Activated effector memory CD4-positive, alpha-beta T cell treated with Interleukin-2 at 50 U/mL for 16 hours (primary cell): Measurements from ENCODE around the gene LMBRD2.
"Not testable (repeated sequence)": the region's sequence is repeated elsewhere in the genome, so short reads cannot be mapped to it uniquely, and the experiment has no call there.

Experiments
- DNase-seq: peaks from one replicate; pipeline ENCODE4 v3.0.0-alpha.2; 2020

Gene LMBRD2

DNA sequence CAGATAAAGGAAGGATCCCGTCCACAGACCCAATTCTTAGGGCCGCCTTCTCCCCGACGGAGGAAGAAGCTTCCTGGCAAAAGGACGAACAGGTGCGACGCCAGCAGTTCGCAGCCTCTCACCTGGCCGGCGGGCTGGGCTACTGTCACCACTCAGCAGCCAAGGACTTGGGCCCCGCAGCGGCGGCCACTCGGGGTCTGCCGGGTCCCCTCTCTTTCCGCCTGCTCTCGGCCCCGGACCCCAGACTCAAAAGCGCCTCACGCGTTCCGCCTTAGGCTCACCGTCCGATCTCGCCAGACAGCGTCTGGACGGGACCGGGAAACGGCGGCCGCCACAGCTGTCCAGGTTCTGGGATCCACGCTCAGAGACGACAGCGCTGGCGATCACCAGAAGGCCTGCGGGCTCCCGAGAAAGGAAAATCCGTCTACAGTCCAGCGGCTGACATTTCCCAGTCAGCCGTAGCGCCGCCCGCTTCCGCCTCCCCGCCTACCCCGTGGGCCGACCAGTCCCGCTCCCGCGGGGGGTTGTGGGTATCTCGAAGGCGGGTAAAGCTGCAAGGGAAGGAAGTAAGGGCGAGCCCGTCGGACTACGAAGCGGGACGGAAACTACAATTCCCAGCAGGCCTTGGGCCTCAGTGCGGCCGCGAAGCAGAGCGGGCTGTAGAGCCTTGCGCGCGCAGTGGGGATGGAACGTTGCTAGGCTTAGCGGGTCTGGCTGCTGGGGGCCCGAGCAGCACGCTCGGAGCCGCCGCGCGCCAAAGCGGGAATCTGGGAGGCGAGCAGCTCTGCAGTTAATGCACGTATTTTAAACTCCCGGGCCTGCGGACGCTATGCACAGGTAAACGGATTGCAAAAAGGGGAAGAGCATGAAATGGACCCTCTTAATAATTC is at the start of gene LMBRD2, which contains the start of gene SKP2:
Gene LMBRD2 (minus strand): TSS at position 454 of the 890 bp plus-strand sequence. CDS start 8,538 bp downstream, outside the sequence.
Gene SKP2 (plus strand): TSS at position 678 of the 890 bp plus-strand sequence. CDS start 152 bp downstream, at position 830.
- peak; percentile 96 for DNase-seq

GRCh38 chr5:36200513-36200912 is 48.8 kb upstream of the LMBRD2 start:
- no peak for DNase-seq

GRCh38 chr5:36199620-36200019 is 47.9 kb upstream of the LMBRD2 start:
- DNase-seq, result no peak

- not testable (repeated sequence) for DNase-seq
Observed at GRCh38 chr5:36198783-36199182, 47.1 kb upstream of the LMBRD2 start.

DNA sequence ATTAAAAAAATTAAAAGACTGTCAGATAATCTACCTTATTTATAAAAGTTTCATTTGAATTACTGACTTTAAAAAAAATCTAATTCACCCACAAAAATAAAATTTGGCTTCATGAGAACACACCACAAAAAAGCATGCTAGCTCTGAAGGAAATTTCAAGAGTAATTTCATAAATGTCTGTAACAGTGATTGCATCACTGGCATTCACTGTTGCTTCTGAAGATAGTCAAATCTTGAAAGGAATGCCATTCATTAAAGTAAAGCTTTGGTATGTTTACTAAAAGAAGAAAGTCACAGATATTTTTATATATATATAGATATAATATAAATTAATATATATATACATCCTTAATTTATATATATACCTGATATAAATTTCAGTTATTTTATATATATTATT is 46.6 kb upstream of the LMBRD2 start:
- DNase-seq, result no peak

DNA sequence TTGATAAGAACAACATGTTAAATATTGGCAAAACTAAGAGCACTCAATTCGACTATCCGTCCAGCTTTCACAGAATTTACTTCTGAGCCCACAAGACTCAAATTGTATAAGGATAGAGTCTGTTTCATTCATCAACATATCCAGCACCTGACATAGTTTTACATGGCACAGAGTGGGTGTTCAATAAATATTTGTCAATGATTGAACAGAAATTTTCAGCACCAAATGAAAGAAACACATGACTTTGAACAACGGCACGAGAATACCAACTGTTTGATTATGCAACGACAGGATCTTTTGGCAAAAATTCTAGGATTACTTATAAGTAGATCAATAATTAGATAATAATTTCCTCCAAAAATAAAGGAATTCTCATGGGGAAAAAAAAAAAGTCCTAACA is 42.1 kb upstream of the LMBRD2 start:
- no peak for DNase-seq

DNA sequence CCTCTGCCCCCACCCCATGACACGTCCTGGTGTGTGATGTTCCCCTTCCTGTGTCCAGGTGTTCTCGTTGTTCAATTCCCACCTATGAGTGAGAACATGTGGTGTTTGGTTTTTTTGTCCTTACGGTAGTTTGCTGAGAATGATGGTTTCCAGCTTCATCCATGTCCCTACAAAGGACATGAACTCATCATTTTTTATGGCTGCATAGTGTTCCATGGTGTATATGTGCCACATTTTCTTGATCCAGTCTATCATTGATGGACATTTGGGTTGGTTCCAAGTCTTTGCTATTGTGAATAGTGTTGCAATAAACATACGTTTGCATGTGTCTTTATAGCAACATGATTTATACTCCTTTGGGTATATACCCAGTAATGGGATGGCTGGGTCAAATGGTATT is 32.7 kb upstream of the LMBRD2 start:
- DNase-seq, result not testable (repeated sequence)

GRCh38 chr5:36181774-36182173 is 30.1 kb upstream of the LMBRD2 start:
- no peak for DNase-seq

DNA sequence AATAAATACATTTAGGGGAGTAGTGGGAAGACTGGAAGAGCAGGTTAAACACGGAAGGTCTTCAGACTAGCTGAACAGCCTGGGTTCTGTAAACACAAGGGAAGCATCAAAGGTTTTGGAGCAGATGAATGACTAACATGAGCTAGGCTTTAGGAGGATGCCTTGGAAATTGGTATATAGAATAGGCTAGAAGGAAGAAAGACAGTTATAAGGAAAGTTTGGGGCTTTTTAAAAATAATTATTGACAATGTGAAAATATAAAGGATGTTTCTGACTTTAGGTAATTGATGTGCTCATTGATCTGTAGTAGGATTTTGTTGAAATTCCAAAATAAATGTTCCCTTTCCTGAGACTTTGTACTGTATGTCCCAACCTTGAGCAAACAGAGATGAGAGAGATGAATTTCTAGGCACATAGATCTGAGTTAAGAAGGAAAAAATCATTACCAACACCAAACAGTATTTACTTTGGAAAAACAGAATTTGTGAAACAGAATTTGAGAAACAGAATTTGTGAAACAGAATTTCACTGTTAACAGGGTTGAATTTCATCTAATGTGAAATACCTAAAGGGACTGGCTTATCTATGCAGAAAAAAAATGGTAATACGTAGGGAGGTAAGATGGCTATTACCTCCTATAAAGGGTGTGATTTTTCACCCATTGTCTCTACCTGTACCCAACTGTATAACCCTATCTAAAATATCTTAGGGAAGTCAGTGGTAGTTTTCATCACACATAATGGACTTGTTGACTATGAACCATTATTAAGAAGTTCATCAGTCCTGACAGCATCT is 29.1 kb upstream of the LMBRD2 start:
- DNase-seq, result no peak

DNA sequence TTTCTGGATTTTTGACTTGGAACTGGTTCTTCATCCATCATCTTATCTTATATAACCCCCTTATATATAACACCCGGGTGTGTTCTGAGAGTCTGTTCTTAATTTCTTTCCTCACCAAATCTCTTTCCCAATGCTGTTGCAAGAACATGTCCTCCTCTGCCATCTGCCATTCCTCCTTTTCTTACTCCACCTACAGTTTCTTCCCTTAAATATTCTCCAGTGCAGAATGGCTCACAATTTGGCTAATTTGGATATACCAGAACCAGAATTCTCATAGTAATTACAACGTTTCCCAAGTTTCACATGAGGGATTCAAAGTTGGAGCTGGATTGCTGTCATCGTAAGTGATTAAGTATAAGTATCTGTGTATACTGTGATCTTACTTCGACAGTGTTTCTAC is 28.3 kb upstream of the LMBRD2 start:
- DNase-seq, result no peak

- DNase-seq, result no peak
Observed at GRCh38 chr5:36178524-36178890, 26.8 kb upstream of the LMBRD2 start.

- no peak for DNase-seq
Observed at GRCh38 chr5:36177715-36178523, 26.2 kb upstream of the LMBRD2 start.

GRCh38 chr5:36177154-36177553 is 25.5 kb upstream of the LMBRD2 start:
- DNase-seq, result no peak

DNA sequence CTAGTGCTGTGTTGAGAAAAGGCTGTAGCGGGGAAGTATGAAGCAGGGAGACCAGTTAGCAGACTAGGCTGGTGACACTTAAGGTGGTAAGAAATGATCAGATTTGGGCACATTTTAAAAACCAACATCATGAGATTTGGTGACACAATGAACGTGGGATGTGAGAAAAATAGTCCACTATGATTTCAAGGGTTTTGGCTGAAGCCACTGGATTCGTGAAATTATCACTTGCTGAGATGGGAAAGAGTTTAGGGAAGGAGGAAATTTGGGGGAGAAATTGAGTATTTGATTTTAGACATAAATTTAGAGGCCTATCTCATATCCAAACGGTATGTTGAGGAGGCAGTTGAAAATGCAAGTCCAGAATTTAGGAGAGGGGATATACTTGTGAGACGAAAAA is 23.4 kb upstream of the LMBRD2 start:
- no peak for DNase-seq

DNA sequence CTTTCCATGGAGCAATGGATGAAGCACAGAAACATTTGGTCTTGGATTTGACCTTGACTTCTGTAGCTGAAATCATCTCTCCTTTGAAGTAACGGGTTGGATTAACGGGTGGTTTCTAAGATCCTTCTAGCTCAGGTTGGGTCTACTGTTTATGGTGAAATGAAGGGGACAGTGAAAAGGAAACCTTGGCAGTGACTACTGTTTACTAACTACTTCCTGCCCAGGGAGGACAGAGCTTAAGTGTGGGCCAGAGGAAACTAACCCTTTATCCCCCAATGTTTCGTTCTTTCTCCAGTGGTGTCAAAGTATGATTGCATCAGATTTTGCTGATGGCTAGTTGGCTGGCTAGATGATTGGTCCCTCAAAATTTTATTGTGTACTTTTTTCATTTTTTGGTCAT is 22.4 kb upstream of the LMBRD2 start:
- DNase-seq, result no peak

DNA sequence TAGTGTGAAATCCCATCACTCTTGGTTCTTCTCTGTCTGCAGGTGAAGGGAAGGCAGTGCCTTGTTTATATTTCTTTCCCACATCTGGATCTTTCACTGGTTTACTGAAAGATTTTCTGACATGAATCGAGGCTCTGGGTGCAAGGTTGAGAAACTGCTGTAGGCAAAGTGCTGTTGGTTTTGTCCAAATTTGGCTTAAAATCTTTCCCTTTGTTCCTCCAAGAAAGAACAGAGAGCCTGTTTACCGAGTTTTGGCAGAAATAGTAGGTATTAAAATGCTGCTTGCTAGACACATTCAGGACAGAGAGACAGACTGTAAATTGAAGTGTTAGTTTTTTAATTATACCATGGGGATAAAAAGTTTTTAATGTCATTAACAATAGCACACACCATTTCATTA is 21.7 kb upstream of the LMBRD2 start:
- no peak for DNase-seq

GRCh38 chr5:36172599-36172998 is 20.9 kb upstream of the LMBRD2 start:
- DNase-seq, result no peak

DNA sequence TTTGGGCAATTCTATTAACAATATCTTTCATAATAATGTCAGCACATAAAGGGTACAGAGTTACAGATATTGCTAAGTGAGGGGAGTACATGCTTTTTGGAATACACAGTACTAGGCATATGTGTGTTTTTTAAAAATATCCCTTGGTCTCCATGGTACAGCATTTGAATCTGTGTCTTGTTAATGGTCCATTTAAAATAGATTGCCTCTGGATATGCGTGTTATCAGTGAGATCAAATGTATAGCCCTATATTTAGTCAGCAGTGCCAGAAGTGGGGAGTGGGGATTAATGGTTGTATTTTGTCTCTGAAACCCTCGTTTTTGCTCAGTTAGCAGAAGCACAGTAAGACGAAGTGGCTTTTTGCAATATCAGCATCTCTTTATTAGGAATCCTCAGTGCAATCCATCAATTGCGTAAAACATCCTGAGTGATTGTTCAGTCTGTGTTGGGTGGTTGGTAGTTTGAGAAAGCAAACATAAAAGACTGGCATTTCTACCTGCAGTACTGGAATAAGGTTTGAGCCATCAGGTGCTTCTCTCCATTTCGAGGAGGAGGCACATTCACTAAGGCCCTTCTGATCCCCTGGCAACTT is 19.2 kb upstream of the LMBRD2 start:
- no peak for DNase-seq

DNA sequence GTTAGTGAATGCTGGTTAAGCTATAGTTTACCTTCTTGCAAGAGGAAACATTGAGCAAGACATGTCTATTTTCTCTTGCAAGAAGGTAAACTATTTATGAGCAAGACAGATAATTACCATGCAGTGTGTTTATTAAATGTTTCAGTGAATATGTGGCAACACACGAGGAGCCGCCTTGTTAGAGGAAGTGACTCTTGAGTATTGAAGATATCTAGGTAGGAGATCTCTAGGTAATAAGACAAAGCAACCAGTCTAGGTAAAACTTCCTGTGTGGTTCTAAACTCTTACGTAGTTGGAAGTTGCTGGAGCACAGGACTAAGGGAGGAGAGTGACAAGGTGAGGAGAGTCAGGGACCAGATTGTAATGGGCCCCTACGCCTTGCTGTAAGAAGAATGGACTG is 17.1 kb upstream of the LMBRD2 start:
- DNase-seq, result no peak

GRCh38 chr5:36164461-36164860 is 12.8 kb upstream of the LMBRD2 start:
- no peak for DNase-seq

GRCh38 chr5:36162810-36163486 is 11.3 kb upstream of the LMBRD2 start:
- DNase-seq, result no peak

- DNase-seq, result no peak
Observed at GRCh38 chr5:36161361-36161760, 9.7 kb upstream of the LMBRD2 start.
